ENCODE results near the gene CBX4. TPM values are rescaled to one million over a fixed set of nuclear protein-coding genes. Genes with fewer than 3 reads are reported as not detected.

The CBX4 gene
- total RNA-seq, 1 experiment from 2014 or later: 3.3 TPM

GRCh38 chr17:79850571-79851460 is 11.6 kb upstream of the CBX4 start (continued):
- TF ChIP-seq AFF4 (CRISPR knock-in tag; IDR thresholded peaks at IDR 0.05; ENCODE audit: borderline replicate concordance): no peak

GRCh38 chr17:79849953-79850352 is 10.7 kb upstream of the CBX4 start:
- DNase-seq (ENCODE audit: low spot score) (no peak), ATAC-seq (peak; percentile 40; the same call in 1 of the 2 replicates)
- Mint-ChIP-seq H3K27me3 (ENCODE audit: low read depth) (peaks cover 39% of the 10 kb centered on the region), H3K9me3 (no peaks in the 10 kb centered on the region), H3K36me3 (no peaks in the 10 kb centered on the region), H3K4me1 (peaks cover 6% of the 10 kb centered on the region), H3K27ac (no peak overlapping the region), H3K4me3 (no peak overlapping the region)
- ChIA-PET POLR2A (interaction anchor here (1.1 kb wide), 1 partner anchor 101 kb away, joined by 3 read pairs; no protein-coding TSS in a partner anchor), CTCF (interaction anchor here (0.7 to 3.0 kb wide), 10 partner anchors 9 to 158 kb away, joined by 3 to 20 read pairs (median 4); partner anchors contain the start of gene CBX4)
- no peak for TF ChIP-seq PRDM15 (CRISPR knock-in tag; IDR thresholded peaks at IDR 0.05)
- no peak for TF ChIP-seq TP53 (CRISPR knock-in tag; IDR thresholded peaks at IDR 0.05)
- TF ChIP-seq ARID4B (CRISPR knock-in tag; IDR thresholded peaks at IDR 0.05; ENCODE audit: borderline replicate concordance): no peak
- no peak for TF ChIP-seq ZNF281 (CRISPR knock-in tag; IDR thresholded peaks at IDR 0.05)
- TF ChIP-seq FOXK1 (CRISPR knock-in tag; IDR thresholded peaks at IDR 0.05): no peak
- no peak for TF ChIP-seq E2F5 (CRISPR knock-in tag; IDR thresholded peaks at IDR 0.05)
- TF ChIP-seq MYBL2 (CRISPR knock-in tag; IDR thresholded peaks at IDR 0.05): no peak
- TF ChIP-seq AFF4 (CRISPR knock-in tag; IDR thresholded peaks at IDR 0.05; ENCODE audit: borderline replicate concordance): no peak
- TF ChIP-seq ZNF512 (CRISPR knock-in tag; IDR thresholded peaks at IDR 0.05; ENCODE audit: borderline replicate concordance): no peak
- TF ChIP-seq GABPB1 (CRISPR knock-in tag; IDR thresholded peaks at IDR 0.05): peak; percentile 62; the same call in 1 of the 2 replicates
- TF ChIP-seq RORB (CRISPR knock-in tag; IDR thresholded peaks at IDR 0.05): no peak

Data from WTC11 (cell line).